Activated T-cell treated with anti-CD3 and anti-CD28 coated beads, Interleukin-2, amount 50 U/mL, for 72 hours (primary cell): ENCODE measurements around the gene ADCY3. TPM values are rescaled to one million over a fixed set of nuclear protein-coding genes. Genes with fewer than 3 reads are reported as not detected.

ENCODE experiments used
- ATAC-seq, 2 donors: fragments of 150-1000 bp; cut with Tn5 transposase; replicated peaks in 1 of 2; 2 replicates each; pipeline ENCODE4 v1.10.0; 2021; ENCODE audit warnings: moderate library complexity in 2 of 2, mild to moderate bottlenecking in 1 of 2
- DNase-seq, 2 donors: peaks; one replicate each; pipeline ENCODE4 v3.0.0; 2021 to 2022; ENCODE audit warnings: mixed read lengths in 1 of 2
- H3K27ac Mint-ChIP-seq: one replicate; pipeline ENCODE4 v1.8.0; 2022; ENCODE audit warnings: mild to moderate bottlenecking, moderate library complexity, mixed read lengths
- H3K27me3 Mint-ChIP-seq: one replicate; pipeline ENCODE4 v1.8.0; 2022; ENCODE audit warnings: low read depth, mixed read lengths
- H3K36me3 Mint-ChIP-seq, 2 donors: one replicate each; pipeline ENCODE4 v1.8.0; 2022; ENCODE audit warnings: mixed read lengths in 2 of 2, mild to moderate bottlenecking in 1 of 2; ENCODE audit not compliant: insufficient read depth in 2 of 2
- H3K4me1 Mint-ChIP-seq: one replicate; pipeline ENCODE4 v1.8.0; 2022; ENCODE audit warnings: low read depth, mixed read lengths
- H3K4me3 Mint-ChIP-seq, 2 donors: one replicate each; pipeline ENCODE4 v1.8.0; 2022; ENCODE audit warnings: mild to moderate bottlenecking in 2 of 2, mixed read lengths in 2 of 2, moderate library complexity in 2 of 2
- H3K9me3 Mint-ChIP-seq, 2 donors: one replicate each; pipeline ENCODE4 v1.8.0; 2022; ENCODE audit warnings: mixed read lengths in 2 of 2
- total RNA-seq, 2 donors: library from RNA; stranded (reverse); gene quantifications; one replicate each; pipeline ENCODE4 v1.2.3, GENCODE V29; 2022

The ADCY3 gene
- total RNA-seq, 2 donors from 2014 or later, result 55.5 to 63.4 TPM

DNA sequence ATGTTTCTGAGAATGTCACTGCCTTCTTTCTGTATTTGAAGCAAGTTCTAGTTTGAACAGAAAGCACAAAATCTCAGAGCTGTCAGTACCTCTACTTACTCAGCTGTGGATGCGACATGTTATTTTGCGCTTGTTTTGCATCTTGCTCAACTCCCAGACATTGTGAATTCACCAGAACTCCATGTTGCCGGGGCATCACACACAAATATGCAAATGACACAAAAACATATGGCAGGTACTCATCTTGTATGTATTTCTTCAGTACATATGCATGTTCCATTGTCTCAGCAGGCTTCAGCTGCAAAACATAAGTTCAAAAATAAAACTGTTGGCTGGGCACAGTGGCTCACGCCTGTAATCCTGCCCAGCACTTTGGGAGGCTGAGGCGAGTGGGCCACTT is 30.8 kb downstream of the ADCY3 start:
- DNase-seq (no peak), ATAC-seq (no peak)
- H3K4me3 Mint-ChIP-seq, result no peak overlapping the region
- H3K27ac Mint-ChIP-seq, result no peak overlapping the region
- peaks cover 4 to 19% of the 10 kb centered on the region in 2 donors for H3K36me3 Mint-ChIP-seq
- peaks cover 3 to 5% of the 10 kb centered on the region in 2 donors for H3K9me3 Mint-ChIP-seq
- peaks cover 10% of the 10 kb centered on the region for H3K4me1 Mint-ChIP-seq
- H3K27me3 Mint-ChIP-seq, result no peaks in the 10 kb centered on the region

DNA sequence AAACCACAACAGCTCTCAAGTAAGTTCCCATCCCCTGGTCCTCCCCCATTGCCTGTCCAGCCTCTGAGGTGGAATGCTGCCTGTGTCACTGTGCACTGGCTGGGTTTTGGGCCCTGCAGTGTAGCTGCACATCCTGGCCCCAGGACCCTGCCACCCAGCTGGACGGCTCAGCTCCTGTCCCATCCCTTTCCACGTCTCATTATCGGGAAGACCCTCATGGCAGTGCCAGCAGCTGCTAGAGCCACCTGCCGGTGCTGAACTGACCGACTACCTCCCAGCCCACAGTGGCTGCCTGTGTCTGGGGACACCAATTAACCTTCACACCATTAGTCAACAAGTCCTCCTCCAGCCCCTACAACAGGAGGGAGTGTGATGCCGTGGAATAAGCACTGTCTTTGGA is 31.9 kb downstream of the ADCY3 start:
- no peaks in the 10 kb centered on the region for H3K9me3 Mint-ChIP-seq

DNA sequence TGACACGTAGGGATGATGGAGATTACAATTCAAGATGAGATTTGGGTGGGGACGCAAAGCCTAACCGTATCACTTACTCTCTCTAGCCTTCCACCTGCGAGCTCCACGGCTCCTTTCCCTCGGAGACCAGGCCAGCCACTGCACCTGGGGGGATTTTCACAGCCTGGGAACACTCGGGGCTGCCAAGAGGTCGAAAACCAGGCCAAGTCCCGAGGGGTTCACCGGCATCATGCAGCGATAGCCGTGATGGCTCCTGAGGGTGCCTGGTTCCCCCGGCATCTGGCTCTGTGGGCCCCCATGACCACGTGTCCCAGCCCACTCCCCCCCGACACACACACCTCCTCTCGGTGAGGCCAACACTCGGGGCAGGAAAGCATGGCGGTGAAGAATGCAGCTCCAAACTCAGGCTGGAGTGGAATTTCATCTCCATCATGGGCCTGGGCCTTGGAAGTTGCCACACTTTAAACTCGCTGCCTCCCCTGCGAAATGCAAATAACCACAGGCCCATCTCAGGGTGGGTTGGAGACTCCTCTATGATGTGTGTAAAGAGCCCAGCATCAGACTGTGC is 32.6 kb downstream of the ADCY3 start:
- ATAC-seq, result no peak
- Mint-ChIP-seq H3K27ac (no peak overlapping the region), H3K4me1 (peaks cover 20% of the 10 kb centered on the region), H3K9me3 (no peaks in the 10 kb centered on the region), H3K4me3 (no peak overlapping the region), H3K36me3 (peaks cover 0 to 11% of the 10 kb centered on the region in 2 donors), H3K27me3 (no peaks in the 10 kb centered on the region)
- no peak for DNase-seq

More for the DNA sequence above, 31.9 kb downstream of the ADCY3 start:
- Mint-ChIP-seq H3K4me1 (peaks cover 20% of the 10 kb centered on the region), H3K36me3 (peaks cover 0 to 13% of the 10 kb centered on the region in 2 donors), H3K27me3 (no peaks in the 10 kb centered on the region), H3K4me3 (no peak overlapping the region), H3K27ac (no peak overlapping the region)
- no peak for DNase-seq
- no peak for ATAC-seq

DNA sequence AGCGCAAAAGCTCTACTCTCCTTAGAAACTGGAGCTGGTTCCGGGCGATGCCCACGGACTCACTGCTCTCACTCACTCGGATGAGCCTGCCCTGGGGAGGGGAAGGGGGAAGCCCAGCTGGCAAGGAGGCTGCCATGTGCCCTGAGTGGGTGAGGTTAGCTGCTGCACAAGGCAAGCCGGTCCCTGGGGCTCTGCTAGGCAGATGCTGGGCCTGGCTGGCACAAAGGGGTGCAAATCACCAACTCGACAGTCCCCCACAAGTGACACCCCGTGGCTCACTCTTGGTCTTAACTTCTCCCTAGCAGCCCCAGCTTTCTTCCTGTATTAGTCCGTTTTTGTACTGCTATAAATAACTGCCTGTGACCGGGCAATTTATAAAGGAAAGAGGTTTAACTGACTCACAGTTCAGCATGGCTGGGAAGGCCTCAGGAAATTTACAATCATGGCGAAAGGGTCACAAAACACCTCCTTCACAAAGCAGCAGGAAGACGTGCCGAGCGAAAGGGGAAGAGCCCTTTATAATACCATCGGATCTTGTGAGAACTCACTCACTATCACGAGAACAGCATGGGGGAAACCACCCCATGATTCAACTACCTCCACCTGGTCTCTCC is 33.2 kb downstream of the ADCY3 start:
- Mint-ChIP-seq H3K4me3 (no peak overlapping the region), H3K36me3 (peaks cover 0 to 7% of the 10 kb centered on the region in 2 donors), H3K4me1 (peaks cover 20% of the 10 kb centered on the region), H3K27ac (peak overlapping the region; percentile 4), H3K27me3 (no peaks in the 10 kb centered on the region), H3K9me3 (no peaks in the 10 kb centered on the region)
- ATAC-seq (no peak), DNase-seq (no peak)

DNA sequence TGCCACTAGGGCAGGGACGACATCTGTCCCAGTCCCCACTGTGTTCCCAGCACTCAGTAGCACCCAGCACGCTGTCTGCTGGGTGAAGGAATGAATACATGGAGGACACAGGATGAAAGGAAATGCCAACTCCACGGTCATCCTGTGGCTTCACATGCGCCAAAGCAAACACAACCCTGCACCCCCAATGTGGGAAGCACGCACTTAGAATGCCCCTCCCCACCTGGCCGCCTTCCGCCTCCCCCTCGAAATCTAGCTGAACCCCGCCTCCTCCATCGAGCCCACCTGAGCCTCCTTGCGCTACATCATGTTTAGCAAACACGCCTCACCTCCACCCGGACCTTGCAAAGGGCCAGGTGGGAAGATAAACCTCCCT is 33.9 kb downstream of the ADCY3 start:
- peaks cover 0 to 3% of the 10 kb centered on the region in 2 donors for H3K36me3 Mint-ChIP-seq
- ATAC-seq (no peak), DNase-seq (no peak)
- no peak overlapping the region for H3K4me3 Mint-ChIP-seq
- H3K4me1 Mint-ChIP-seq, result peaks cover 24% of the 10 kb centered on the region
- no peaks in the 10 kb centered on the region for H3K27me3 Mint-ChIP-seq
- H3K27ac Mint-ChIP-seq, result no peak overlapping the region
- H3K9me3 Mint-ChIP-seq, result no peaks in the 10 kb centered on the region

DNA sequence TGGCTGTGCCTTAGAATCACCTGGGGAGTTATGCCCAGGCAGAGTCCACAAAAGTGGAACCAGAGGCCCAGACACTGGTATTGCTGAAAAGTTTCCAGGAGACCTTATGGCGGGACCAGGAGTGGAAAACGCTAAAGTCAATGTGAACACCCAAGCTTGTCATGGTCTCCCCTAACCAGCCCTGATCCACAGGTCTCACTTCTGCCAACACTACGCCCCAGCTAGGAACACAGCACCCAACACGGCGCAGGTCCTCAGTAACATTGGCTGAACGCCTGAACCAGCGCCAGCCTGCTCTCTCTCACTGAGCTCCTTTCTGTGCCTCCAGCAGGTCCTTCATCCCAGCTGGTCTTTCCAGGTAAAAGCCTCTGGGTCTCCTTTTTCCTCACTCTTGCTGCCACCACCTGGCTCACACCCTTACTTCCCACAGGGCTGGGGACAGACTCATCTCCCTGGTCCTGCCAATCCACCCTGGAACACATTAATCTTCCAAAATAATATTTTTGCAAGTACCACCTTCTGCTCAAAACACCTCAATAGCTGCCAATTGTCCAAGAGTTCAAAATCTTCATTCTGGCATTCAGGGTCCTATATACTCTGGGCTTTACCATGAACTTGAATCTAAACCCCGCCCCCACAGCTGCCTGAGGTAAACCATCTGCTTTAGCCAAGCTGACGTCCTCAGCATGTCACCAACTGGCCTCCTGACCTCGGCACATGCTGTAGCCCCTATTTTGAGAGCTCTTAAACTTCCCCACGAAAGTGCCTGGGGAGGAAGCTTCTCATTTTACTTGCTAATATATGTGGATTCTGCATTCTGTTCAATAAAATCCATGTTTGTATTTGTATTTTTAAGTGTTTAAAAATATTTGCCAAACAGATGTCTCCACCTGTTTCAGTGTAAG is 34.6 kb downstream of the ADCY3 start:
- DNase-seq, result no peak
- H3K4me3 Mint-ChIP-seq, result no peak overlapping the region
- peak overlapping the region; percentile 35 for H3K27ac Mint-ChIP-seq
- peaks cover 0 to 3% of the 10 kb centered on the region in 2 donors for H3K36me3 Mint-ChIP-seq
- H3K9me3 Mint-ChIP-seq, result no peaks in the 10 kb centered on the region
- peaks cover 24% of the 10 kb centered on the region for H3K4me1 Mint-ChIP-seq
- no peak for ATAC-seq
- no peaks in the 10 kb centered on the region for H3K27me3 Mint-ChIP-seq

DNA sequence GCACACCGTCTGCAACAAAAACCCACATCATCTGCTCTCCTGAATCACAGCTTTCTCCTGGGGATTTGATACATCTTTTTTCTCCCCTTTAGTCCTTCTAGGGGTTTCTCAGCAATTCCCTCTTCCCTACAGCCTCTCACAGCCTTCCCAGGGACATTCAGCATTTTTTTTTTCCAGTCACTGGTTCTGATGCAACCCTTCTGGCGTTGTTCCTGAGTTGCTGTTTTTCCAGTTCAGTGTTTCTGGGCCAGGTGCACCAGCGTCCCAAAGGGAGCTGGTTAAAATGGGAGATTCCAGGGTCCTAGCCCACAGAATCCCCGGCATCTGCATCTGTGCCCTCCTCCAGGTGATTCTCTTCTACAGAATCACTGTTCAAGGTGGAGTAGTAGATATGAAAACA is 36.1 kb downstream of the ADCY3 start:
- H3K27ac Mint-ChIP-seq, result peak overlapping the region; percentile 59
- DNase-seq (no peak), ATAC-seq (no peak)
- no peak overlapping the region for H3K4me3 Mint-ChIP-seq
- H3K9me3 Mint-ChIP-seq, result no peaks in the 10 kb centered on the region
- H3K4me1 Mint-ChIP-seq, result peaks cover 24% of the 10 kb centered on the region
- H3K27me3 Mint-ChIP-seq, result no peaks in the 10 kb centered on the region
- peaks cover 0 to 3% of the 10 kb centered on the region in 2 donors for H3K36me3 Mint-ChIP-seq

DNA sequence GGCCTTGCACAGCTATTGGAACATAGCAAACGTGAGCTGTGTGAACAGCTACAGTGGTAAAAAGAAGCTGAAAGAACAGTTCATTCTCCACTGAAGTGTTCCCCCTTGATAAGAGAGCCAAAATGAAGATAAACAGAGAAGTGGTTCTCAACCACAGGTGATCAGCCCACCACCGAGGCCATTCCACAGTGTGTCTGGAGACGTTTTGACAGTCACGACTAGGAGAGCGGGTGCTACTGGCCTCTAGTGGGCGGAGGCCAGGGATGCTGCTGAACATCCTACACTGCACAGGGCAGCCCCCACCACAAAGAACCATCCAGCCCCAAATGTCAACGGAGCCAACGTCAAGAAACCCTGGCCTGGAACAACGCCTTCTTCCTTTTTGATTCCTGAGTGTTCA is 38.4 kb downstream of the ADCY3 start:
- Mint-ChIP-seq H3K27ac (no peak overlapping the region), H3K9me3 (no peaks in the 10 kb centered on the region), H3K4me3 (no peak overlapping the region), H3K36me3 (peaks cover 0 to 3% of the 10 kb centered on the region in 2 donors), H3K27me3 (no peaks in the 10 kb centered on the region), H3K4me1 (peaks cover 24% of the 10 kb centered on the region)
- no peak for ATAC-seq
- DNase-seq, result no peak

DNA sequence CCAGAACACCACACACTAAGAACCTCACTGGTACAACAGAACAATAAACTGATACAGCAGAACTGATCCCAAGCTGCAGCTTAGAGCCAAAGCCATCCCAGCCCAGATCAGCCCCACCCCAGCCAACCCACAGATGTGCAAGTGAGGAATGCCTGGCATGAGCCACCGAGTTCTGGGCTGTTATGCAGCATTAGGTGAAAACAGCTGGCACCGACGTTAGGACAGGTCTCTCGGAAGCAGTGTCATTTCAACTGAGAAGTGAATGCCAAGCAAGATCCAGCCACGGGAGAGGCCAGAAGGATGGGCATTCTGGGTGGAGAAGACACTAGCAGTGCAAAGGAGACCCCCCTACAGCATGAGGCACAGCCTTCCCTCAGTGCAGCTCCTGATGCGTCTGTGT is 38.9 kb downstream of the ADCY3 start:
- no peak overlapping the region for H3K27ac Mint-ChIP-seq
- DNase-seq (no peak), ATAC-seq (no peak)
- H3K4me3 Mint-ChIP-seq, result no peak overlapping the region
- peaks cover 24% of the 10 kb centered on the region for H3K4me1 Mint-ChIP-seq
- H3K36me3 Mint-ChIP-seq, result peaks cover 0 to 3% of the 10 kb centered on the region in 2 donors
- H3K9me3 Mint-ChIP-seq, result no peaks in the 10 kb centered on the region
- H3K27me3 Mint-ChIP-seq, result no peaks in the 10 kb centered on the region

DNA sequence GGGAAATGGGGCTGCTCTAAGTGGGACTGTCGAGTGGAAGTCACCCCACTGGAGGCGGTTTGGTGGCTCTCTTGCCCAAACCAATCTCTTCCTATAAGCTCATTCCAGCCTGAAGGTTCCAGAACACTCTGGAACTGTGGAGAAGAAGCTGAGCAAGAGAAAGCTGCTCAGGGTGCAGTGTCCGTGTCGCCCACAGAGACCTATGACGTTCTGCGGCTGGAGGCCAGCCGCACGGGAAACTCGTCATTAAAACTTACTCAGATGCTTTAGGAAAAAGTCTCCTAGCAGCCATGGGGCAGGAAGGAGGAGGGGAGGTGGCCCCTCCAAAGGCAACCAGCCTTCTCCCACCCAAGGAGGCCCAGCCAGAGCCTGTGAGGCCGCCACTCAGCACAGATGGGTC is 41.7 kb downstream of the ADCY3 start:
- ATAC-seq (no peak), DNase-seq (no peak)
- Mint-ChIP-seq H3K9me3 (no peaks in the 10 kb centered on the region), H3K27ac (no peak overlapping the region), H3K4me3 (no peak overlapping the region), H3K36me3 (no peaks in the 10 kb centered on the region), H3K27me3 (no peaks in the 10 kb centered on the region), H3K4me1 (peaks cover 5% of the 10 kb centered on the region)

DNA sequence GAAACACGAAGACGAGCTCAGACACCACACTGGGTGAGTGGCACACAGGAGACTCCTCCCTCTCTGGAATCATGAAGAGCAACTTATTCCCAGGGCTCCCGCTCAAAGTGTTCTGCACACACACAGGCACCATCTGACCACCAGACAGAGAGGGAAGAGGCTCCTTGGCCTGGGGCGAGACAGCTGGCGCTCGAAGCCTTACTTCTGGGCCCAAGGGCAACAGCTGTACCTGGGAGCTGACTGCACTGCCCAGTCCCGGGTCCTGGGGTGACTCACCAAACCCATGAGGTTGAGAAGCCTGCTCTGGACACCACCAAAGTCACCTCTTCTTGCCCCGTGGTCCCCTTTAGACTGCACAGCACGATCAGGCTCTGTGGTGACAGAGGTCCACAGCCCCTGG is 42.4 kb downstream of the ADCY3 start:
- Mint-ChIP-seq H3K4me1 (peaks cover 4% of the 10 kb centered on the region), H3K27ac (no peak overlapping the region), H3K4me3 (no peak overlapping the region), H3K9me3 (no peaks in the 10 kb centered on the region), H3K27me3 (no peaks in the 10 kb centered on the region), H3K36me3 (no peaks in the 10 kb centered on the region)
- ATAC-seq (no peak), DNase-seq (no peak)

DNA sequence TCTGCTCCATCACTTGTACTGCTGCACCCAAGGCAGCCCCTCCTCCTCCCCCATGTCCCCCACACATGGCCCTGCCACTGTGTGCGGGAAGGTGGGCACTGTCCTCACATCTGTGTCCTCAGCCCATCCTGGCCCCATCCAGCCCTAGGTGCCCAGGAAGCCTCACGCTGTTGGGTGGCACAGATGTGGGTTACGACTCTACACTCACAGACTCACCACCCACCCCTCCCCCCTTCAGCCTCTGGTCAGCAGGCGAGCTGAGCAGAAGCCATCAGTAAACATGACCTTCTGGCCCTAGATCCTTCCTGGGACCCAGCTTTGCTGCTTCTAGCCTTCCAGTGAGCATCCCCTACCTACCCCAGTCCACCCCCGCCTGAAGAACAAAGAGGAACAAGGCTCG is 43.0 kb downstream of the ADCY3 start:
- Mint-ChIP-seq H3K4me3 (no peak overlapping the region), H3K9me3 (no peaks in the 10 kb centered on the region), H3K27ac (no peak overlapping the region), H3K4me1 (peaks cover 4% of the 10 kb centered on the region), H3K36me3 (peaks cover 0 to under 1% of the 10 kb centered on the region in 2 donors), H3K27me3 (no peaks in the 10 kb centered on the region)
- ATAC-seq (no peak), DNase-seq (no peak)

DNA sequence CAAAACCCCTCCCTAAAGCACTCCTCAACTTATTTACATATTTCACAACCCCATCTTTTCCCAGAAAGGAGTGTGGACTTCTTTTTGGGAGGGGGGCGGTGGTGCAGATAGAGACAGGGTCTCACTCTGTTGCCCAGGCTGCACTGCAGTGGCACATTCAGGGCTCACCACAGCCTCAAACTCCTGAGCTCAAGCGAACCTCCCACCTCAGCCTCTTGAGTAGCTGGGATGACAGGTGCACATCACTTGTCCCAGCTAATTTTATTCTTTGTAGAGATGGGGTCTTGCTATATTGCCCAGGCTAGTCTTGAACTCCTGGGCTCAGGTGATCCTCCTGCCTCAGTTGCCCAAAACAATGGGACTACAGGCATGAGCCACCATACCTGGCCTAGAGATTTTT is 44.1 kb downstream of the ADCY3 start:
- Mint-ChIP-seq H3K36me3 (peaks cover 0 to 7% of the 10 kb centered on the region in 2 donors), H3K27me3 (no peaks in the 10 kb centered on the region), H3K9me3 (no peaks in the 10 kb centered on the region), H3K4me3 (no peak overlapping the region), H3K27ac (no peak overlapping the region), H3K4me1 (no peaks in the 10 kb centered on the region)
- DNase-seq (no peak), ATAC-seq (no peak)
